RWPE1 (cell line): ENCODE measurements around the gene RPS15A.
A peak's percentile ranks its signal among the peaks of the same experiment; 100 is the strongest.
"Not testable (repeated sequence)": the region's sequence is repeated elsewhere in the genome, so short reads cannot be mapped to it uniquely, and the experiment has no call there.

ENCODE experiments used
- CTCF ChIA-PET: fragments of 350-600 bp; sonication (Branson Sonifier 250); formaldehyde crosslinking; extraction: SDS; loops from one replicate; lab custom pipeline; 2021; lab: Yijun Ruan, JAX
- POLR2A ChIA-PET: fragments of 400-600 bp; formaldehyde crosslinking; extraction: SDS; loops from one replicate; lab custom pipeline; 2020; ENCODE audit warnings: antibody characterized with exemption; ENCODE audit not compliant: low non-redundant PET; lab: Yijun Ruan, JAX
- DNase-seq: peaks from one replicate; pipeline ENCODE4 v3.0.0; 2012; ENCODE audit warnings: low spot score
- H3K27ac ChIP-seq: fragments of 450-650 bp; 2 replicates; pipeline ENCODE4 v1.5.1; 2017
- CTCF ChIP-seq: fragments of 450-650 bp; conservative IDR thresholded peaks from 2 replicates; pipeline ENCODE4 v1.5.1; 2017; ENCODE audit warnings: low read depth, mild to moderate bottlenecking

Gene RPS15A

GRCh38 chr16:18774651-18775050, 15.5 kb downstream of the RPS15A start:
- H3K27ac ChIP-seq, DNase-seq, POLR2A ChIA-PET: not testable (repeated sequence)
- CTCF ChIA-PET = interaction anchor here (0.6 kb wide), 1 partner anchor 303 kb away, joined by 3 read pairs; no protein-coding TSS in a partner anchor

GRCh38 chr16:18772171-18772570, 18.0 kb downstream of the RPS15A start:
- CTCF ChIA-PET = not testable (repeated sequence)

GRCh38 chr16:18770336-18770962, 19.7 kb downstream of the RPS15A start:
- POLR2A ChIA-PET, CTCF ChIA-PET, H3K27ac ChIP-seq, DNase-seq: not testable (repeated sequence)

More at GRCh38 chr16:18772171-18772570, 18.0 kb downstream of the RPS15A start:
- H3K27ac ChIP-seq, POLR2A ChIA-PET, DNase-seq: not testable (repeated sequence)

- POLR2A ChIA-PET, DNase-seq, H3K27ac ChIP-seq, CTCF ChIA-PET: not testable (repeated sequence)
Measured at GRCh38 chr16:18767217-18767616, 22.9 kb downstream of the RPS15A start.

GRCh38 chr16:18762713-18763112, 27.4 kb downstream of the RPS15A start:
- CTCF ChIA-PET, H3K27ac ChIP-seq, DNase-seq, POLR2A ChIA-PET: not testable (repeated sequence)

- H3K27ac ChIP-seq, DNase-seq, POLR2A ChIA-PET, CTCF ChIA-PET: not testable (repeated sequence)
- peak; percentile 46 for TF ChIP-seq CTCF
Measured at GRCh38 chr16:18759598-18760520, 30.3 kb downstream of the RPS15A start.

GRCh38 chr16:18757960-18758660, 32.0 kb downstream of the RPS15A start:
- CTCF ChIA-PET, H3K27ac ChIP-seq, POLR2A ChIA-PET, DNase-seq: not testable (repeated sequence)

GRCh38 chr16:18756639-18757038, 33.5 kb downstream of the RPS15A start:
- H3K27ac ChIP-seq, POLR2A ChIA-PET, DNase-seq, CTCF ChIA-PET: not testable (repeated sequence)

GRCh38 chr16:18742870-18743269, 47.3 kb downstream of the RPS15A start:
- CTCF ChIA-PET, H3K27ac ChIP-seq, DNase-seq, POLR2A ChIA-PET: not testable (repeated sequence)

GRCh38 chr16:18740027-18740426, 50.1 kb downstream of the RPS15A start:
- H3K27ac ChIP-seq, POLR2A ChIA-PET, CTCF ChIA-PET, DNase-seq: not testable (repeated sequence)

GRCh38 chr16:18738768-18739167, 51.4 kb downstream of the RPS15A start:
- CTCF ChIA-PET, DNase-seq, POLR2A ChIA-PET, H3K27ac ChIP-seq: not testable (repeated sequence)

- DNase-seq, H3K27ac ChIP-seq, POLR2A ChIA-PET, CTCF ChIA-PET: not testable (repeated sequence)
Measured at GRCh38 chr16:18734279-18734678, 55.9 kb downstream of the RPS15A start.
